Myocyte (in vitro differentiated cells): ENCODE data around the gene RABEP2. TPM values are rescaled to one million over a fixed set of nuclear protein-coding genes. Genes with fewer than 3 reads are reported as not detected.
A peak's percentile ranks its signal among the peaks of the same experiment; 100 is the strongest.
"Not testable (repeated sequence)": the region's sequence is repeated elsewhere in the genome, so short reads cannot be mapped to it uniquely, and the experiment has no call there.

ENCODE experiments used
- DNase-seq: peaks from one replicate; pipeline ENCODE4 v3.0.0-alpha.2; 2012; ENCODE audit warnings: low read depth
- polyA plus RNA-seq: library from polyadenylated mRNA; unstranded; fragments of >200 nt; gene quantifications from one replicate; pipeline ENCODE4 v1.2.1, GENCODE V29; 2012; ENCODE audit warnings: missing spikeins
- total RNA-seq: library from RNA; depleted of rRNA; stranded (reverse); fragments of >200 nt; gene quantifications from 2 replicates; pipeline ENCODE4 v1.2.3, GENCODE V29; 2014

Gene RABEP2, protein sequence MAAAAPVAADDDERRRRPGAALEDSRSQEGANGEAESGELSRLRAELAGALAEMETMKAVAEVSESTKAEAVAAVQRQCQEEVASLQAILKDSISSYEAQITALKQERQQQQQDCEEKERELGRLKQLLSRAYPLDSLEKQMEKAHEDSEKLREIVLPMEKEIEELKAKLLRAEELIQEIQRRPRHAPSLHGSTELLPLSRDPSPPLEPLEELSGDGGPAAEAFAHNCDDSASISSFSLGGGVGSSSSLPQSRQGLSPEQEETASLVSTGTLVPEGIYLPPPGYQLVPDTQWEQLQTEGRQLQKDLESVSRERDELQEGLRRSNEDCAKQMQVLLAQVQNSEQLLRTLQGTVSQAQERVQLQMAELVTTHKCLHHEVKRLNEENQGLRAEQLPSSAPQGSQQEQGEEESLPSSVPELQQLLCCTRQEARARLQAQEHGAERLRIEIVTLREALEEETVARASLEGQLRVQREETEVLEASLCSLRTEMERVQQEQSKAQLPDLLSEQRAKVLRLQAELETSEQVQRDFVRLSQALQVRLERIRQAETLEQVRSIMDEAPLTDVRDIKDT
- 36.6 and 41.5 TPM in 2 replicates for total RNA-seq
- polyA plus RNA-seq, result 15.0 TPM

DNA sequence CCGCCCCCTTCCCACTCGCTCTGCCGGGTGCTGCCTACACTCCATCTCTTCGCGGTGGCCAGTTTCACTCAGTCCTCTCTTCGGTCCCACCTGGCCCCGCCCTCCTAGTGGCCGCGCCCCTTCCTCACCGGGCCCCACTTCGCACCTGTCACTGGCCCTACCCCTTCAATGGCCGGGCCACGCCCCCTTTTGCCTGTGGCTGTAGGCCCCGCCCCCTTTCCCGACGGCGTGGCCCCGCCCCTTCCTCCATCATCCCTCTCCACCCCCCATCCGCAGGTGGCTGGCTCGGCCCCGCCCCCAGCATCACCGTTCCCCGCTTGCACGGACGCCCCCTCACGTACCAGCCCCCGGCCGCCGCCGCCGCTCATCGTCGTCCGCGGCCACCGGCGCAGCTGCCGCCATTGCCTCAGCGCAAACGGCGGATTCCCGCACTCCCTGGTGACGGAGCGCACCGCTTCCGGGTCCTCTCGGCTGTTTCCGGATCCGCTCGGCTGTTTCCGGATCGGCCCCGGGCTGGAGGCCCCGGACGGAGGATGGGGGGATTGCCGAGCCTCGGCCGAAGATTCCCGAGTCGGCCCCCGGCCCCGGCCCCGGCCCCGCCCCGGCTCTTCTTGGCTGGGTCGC is at the start of gene RABEP2:
Gene RABEP2 (minus strand): TSS at position 477 of the 624 bp plus-strand sequence. CDS start 75 bp downstream, at position 402.
- DNase-seq, result peak; percentile 91

DNA sequence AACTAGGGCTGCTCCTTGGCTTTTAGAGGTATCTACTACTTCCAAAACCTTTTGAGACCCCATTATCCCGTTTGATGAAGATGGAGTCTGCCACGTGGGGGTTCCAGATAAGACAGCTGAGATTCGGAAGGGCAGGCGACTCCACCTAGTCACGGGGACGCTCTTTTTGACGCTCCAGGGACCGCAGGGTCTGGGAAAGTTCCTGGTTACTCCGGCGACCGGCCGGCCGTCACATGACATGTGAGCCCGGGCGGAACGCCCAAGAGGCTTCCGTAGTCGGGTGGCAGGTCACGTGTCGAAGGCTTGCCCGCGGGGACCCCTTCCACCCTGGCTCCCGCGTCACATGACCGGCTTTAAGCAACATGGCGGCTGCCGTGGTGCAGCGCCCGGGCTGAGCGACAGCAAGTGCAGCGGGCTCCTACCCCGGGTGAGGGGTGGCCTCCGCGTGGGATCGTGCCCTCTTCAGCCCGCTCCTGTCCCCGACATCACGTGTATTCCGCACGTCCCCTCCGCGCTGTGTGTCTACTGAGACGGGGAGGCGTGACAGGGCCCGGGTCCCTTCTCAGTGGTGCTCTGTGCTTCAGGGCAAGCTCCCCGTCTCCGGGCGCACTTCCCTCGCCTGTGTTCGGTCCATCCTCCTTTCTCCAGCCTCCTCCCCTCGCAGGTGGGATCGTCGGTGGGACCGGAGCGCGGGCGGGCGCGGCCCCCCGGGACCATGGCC is 49.6 kb upstream of the RABEP2 start, which contains the start of gene SPNS1:
Gene SPNS1 (plus strand): TSS at position 342 of the 721 bp plus-strand sequence. CDS start 374 bp downstream, at position 716.
- peak; percentile 98 for DNase-seq

- peak; percentile 81 for DNase-seq
These were observed 49.0 kb upstream of the RABEP2 start for GRCh38 chr16:28974007-28974436.

DNA sequence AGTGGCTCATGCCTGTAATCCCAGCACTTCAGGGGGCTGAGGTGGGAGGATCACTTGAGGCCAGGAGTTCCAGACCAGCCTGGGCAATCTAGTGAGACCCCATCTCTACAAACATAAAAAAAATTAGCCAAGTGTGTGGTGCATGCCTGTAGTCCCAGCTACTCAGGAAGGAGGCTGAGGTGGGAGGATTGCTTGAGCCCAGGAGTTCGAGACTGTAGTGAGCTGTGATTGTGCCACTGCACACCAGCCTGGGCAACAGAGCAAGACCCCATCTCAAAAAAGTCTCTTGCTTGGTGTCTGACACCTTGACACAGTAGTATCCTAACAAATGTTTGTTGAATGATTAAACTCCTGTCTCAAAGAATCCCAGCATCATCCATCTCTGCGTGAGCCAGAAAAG is 44.7 kb upstream of the RABEP2 start:
- not testable (repeated sequence) for DNase-seq

GRCh38 chr16:28967156-28967555 is 42.1 kb upstream of the RABEP2 start:
- no peak for DNase-seq

DNA sequence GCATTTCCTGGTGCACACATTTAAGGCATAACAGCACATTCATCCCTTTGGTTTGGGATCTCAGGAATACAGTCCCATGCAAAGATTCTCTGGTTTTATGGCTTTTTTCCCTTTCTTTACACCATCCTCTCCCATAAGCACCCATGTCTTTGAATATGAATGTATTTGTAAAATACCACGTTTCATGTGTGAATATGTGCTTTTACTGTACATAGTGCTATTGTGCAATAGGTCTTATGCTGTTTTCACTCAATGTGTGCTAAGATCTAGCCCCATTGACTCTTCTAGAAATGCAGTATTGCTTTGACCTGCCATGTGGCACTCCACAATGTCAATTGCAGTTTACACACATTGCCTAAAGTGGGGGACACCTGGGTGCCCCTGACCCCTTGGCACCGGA is 39.5 kb upstream of the RABEP2 start:
- DNase-seq, result no peak

- no peak for DNase-seq
These were observed 39.0 kb upstream of the RABEP2 start for GRCh38 chr16:28964072-28964471.

DNA sequence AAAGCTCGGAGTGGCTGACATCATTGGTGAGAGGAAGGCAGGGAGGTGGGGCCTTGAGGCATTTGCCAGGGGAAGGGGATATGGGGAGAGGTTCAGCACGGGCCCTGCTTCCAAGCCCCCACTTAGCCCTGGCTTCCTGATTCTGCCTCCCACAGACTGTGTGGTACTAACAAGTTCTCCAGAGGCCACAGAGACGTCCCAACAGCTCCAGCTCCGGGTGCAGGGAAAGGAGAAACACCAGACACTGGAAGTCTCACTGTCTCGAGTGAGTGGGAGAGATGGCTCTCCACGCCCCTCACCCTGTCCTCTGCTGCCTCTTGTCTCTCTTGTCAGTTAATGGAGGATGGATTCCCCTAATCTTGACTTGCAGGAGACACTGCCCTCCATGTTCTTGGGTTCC is 33.8 kb upstream of the RABEP2 start:
- no peak for DNase-seq

- no peak for DNase-seq
These were observed 33.2 kb upstream of the RABEP2 start for GRCh38 chr16:28958216-28958615.

DNA sequence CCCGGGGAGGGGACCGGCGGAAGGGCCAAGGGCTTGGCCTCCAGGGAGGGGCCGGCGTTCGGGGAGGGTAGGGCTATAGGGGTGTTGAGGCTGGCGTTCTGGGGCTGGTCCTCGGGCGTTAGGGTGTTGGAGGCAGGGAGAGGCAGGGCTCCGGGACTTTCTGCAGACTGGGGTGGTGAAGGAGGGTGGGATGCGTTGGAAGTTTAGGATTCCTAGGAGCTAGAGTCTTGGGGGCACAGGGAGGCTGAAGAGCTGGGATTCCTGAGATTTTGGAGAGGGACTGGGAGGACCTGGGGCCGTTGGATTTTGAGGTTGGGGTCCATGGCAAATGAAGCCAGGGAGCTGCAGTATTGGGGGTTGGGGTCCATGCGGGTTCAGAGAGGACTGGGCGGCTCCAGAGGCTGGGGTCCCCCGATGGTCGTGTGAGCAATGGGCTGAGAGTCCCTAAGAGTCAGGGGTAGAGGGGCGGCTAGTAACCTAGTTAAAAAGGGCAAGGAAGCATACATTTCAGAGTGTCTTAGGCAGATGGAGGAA is 26.4 kb upstream of the RABEP2 start:
- no peak for DNase-seq

DNA sequence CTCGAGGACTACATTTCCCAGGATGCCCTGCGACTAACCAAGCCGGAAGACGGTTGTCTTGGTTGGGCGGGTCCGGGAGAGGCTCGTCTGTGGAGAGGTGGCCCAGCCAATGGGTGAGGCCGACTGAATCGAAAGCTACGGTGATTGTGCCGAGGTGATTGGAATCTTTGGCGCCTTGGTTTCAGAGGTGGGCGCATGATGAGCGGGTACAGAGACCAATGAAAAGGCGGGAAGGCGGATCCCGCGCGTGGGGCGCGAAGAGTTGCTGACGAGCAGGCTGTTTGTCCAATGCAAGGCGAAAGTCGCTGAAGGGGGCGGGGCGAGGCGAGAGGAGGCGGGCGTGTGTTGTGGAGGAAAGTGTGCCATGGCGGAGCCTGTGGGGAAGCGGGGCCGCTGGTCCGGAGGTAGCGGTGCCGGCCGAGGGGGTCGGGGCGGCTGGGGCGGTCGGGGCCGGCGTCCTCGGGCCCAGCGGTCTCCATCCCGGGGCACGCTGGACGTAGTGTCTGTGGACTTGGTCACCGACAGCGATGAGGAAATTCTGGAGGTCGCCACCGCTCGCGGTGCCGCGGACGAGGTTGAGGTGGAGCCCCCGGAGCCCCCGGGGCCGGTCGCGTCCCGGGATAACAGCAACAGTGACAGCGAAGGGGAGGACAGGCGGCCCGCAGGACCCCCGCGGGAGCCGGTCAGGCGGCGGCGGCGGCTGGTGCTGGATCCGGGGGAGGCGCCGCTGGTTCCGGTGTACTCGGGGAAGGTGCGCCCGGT is 25.8 kb upstream of the RABEP2 start, which contains the start of gene NFATC2IP:
Gene NFATC2IP (plus strand): TSS at position 290 of the 762 bp plus-strand sequence. CDS start 75 bp downstream, at position 365.
- peak; percentile 100 for DNase-seq

DNA sequence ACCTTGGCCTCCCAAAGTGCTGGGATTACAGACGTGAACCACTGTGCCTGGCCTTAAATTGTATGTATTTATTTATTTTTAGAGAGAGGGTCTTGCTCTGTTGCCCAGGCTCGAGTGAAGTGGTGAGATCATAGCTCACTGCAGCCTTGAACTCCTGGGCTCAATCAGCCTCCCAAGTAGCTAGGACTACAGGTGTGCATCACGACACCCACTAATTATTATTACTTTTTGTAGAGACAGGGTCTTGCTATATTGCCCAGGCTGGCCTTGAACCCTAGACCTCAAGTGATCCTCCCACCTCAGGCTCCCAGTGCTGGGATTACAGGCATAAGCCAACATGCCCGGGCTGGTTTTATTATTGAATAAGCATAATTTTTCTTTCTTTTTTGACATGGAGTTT is 21.6 kb upstream of the RABEP2 start:
- no peak for DNase-seq

DNA sequence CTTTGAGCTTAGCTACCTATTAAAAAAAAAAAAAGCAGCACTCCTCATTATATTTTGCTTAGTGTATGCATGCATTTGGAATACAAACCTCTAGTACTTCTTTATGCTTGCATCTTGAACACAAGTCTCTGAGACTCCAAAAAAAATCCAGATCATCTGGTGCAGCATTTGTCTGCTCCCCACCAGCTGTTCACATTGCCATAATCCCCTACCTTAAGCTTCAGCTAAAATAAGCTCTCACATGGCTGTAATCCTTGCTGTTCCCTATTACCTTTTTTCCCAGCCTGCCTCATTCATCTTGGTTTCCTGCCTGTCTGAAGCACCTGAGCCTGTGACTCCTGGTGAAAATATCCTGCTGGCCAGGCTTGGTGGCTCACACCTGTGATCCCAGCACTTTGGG is 18.2 kb upstream of the RABEP2 start:
- DNase-seq, result peak; percentile 46

GRCh38 chr16:28939825-28940224 is 14.8 kb upstream of the RABEP2 start:
- DNase-seq, result not testable (repeated sequence)

DNA sequence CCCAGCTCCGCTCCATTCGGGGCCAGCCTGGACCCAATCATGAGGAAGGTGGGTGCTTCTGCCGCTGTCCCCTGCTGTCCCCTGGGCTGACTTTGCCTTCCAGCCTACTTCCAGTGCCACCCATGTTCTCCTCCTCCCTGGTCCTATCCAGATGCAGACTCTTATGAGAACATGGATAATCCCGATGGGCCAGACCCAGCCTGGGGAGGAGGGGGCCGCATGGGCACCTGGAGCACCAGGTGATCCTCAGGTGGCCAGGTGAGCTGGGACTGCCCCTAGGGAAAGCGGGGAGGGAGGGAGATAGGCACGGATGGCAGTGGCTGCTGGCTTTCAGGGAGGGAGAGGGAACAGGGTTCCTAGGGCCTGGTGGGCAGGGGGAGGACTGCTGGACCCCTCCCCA is 13.7 kb upstream of the RABEP2 start:
- DNase-seq, result no peak

GRCh38 chr16:28937222-28937876 is 12.3 kb upstream of the RABEP2 start:
- no peak for DNase-seq

- DNase-seq, result no peak
These were observed 11.7 kb upstream of the RABEP2 start for GRCh38 chr16:28936784-28937155.

DNA sequence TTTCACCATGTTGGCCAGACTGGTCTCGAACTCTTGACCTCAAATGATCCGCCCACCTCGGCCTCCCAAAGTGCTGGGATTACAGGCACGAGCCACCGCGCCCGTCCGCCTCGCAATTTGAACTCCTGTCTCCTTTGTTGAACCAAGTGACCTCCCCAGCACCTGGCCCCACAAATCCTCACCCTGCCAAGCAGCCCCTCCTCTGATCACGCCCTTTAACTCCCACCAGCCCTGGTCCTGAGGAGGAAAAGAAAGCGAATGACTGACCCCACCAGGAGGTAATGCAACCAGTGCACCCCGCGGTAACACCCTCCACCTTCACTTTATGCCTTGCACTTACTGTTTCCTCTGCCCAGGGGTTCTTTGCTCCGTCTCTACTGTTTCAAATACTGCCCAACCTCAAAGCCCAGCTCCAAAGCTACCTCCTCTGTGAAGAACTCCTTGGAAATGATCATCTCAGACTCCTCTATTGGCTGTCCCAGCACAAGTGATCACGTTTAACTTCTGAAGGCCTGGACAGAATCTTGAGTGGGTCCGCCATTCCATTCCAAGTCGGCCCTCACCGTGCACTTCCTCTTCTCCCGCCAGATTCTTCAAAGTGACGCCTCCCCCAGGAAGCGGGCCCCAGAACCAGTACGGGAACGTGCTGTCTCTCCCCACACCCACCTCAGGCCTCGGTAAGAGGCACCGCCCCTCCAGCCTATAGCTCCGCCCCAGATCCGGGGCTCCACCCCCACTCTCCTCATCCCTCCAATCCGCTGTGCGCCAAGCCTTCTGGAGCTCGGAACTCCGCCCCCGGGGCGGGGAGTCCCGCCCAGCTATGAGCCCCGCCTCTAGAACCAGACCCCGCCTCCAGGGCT is 11.1 kb upstream of the RABEP2 start:
- DNase-seq, result peak; percentile 47

DNA sequence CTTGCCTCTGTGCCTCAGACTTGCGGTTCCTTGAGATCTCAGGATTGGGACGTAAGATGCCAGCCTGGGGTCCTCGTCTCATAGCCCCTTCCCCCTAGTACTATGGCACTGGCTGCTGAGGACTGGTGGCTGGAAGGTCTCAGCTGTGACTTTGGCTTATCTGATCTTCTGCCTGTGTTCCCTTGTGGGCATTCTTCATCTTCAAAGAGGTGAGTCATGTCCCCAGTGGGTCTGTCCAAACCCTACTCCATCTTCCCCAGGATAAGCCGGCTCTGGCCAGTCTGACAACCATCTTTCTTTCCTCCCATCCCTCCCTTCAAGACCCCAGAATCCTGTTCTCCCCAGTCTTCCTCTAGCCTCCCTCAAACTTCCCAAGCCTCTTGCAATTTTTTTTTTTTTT is 10.3 kb upstream of the RABEP2 start:
- DNase-seq, result peak; percentile 40
